GM15510 (cell line): Measurements from ENCODE around the gene MAN1C1.

ENCODE experiments used
- POLR2A ChIP-seq: IDR thresholded peaks from 3 replicates; pipeline ENCODE4 v1.6.1; 2011; ENCODE audit warnings: borderline replicate concordance; ENCODE audit not compliant: insufficient read length; ENCODE audit errors: extremely low read depth

The MAN1C1 gene

GRCh38 chr1:25700144-25700523 lies 83.5 kb downstream of the MAN1C1 start:
- TF ChIP-seq POLR2A, result no peak

- TF ChIP-seq POLR2A, result no peak
Observed at GRCh38 chr1:25700626-25701025, 84.0 kb downstream of the MAN1C1 start.

DNA sequence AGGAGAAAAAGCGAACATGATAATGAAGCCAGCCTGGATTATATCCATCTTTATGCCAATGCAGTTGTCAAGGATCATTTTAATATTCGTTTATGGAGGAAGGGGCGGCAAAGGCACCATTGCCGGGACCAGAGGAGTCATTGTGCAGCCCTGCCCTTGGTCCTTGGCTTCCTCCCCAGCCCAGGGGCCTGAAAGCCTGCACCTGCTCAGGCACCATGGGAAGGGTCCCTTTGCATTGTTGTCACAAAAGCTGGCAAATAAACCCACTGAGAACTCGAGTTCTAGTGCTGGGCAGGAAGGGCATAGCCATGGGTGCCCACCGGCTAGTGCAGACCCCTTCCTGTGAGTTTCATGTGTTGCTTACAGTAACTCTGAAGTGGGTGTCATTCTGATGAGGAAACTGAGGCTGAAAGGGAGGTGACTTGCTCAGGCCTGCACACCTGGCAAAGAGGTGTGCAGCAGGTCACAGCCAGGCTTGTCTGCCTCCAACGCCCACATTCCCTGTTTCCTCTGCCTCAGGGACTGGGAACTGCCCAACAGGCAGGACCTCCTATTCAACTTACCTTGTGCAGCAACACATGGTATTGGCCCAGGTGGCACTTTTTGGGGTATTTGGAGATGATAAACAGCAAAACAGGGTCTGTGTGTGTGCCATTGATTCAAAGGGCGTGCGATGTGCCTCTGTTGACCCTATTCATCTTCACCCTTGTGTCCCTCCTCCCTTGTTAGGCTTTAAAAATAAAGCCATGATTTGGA lies 84.6 kb downstream of the MAN1C1 start:
- no peak for TF ChIP-seq POLR2A

DNA sequence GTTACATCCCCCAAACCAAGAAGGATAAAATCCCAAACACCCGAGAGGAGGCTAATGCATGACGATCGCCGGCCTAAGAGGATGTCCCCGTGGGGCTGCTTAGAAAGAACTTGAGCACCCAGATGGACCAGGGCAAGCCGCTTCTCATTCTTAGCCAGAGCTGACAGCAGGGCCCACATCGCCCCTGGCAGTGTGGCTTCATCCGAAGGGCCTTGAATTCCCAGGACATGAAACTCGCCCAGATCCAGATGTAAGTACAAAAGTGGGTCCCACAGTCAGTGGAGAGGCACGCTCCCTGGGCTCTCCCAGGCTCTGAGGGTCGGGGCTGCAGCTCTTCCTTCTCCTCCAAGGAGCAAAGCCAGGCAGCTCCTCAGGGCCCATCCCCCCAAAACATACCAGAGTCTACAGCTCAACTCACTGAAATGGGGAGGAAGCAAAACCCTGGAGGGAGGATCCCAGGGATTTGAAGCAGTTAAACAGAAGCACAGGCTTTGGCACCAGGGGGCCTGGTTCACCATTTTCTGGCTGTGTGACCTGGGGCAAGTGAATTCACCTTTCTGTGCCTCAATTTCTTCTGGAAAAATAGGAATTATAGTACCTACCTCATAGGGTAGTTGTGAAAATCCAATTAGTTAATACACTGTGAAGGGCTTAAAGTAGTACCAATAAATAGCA lies 85.6 kb downstream of the MAN1C1 start:
- no peak for TF ChIP-seq POLR2A

DNA sequence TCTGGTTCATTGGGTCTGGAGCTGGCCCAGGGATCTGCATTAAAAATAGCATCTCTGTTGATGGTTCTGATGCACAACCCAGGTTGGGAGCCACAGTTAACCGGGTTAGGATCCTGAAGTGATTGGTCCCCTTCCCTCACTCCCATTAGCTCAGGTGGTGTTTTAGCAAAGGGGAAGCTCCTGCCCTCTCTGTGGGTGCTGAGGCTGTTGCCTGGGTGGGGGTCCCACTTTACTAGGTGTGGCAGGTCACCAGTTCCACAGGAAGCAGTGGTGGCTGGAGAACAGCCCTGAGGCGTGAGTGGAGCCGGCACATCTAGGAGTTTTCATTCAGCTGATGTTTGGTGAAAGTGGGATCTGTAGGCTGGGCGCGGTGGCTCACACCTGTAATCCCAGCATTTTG lies 86.5 kb downstream of the MAN1C1 start:
- no peak for TF ChIP-seq POLR2A

- no peak for TF ChIP-seq POLR2A
Observed at GRCh38 chr1:25703671-25704266, 87.2 kb downstream of the MAN1C1 start.

GRCh38 chr1:25704267-25704691 lies 87.7 kb downstream of the MAN1C1 start:
- TF ChIP-seq POLR2A, result no peak

DNA sequence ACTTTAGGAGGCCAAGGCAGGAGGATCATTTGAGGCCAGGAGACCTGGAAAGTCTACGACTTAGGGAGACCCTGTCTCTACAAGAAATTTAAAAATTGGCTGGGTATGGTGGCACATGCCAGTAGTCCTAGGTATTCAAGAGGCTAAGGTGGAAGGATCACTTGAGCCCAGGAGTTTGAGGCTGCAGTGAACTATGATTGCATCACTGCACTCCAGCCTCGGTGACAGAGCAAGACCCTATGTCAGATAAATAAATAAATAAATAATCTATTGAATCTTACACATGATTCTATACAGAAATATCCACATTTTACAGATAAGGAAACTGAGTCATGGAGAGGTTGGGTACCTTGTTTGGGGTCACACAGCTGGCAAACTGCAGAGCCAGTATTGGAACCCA lies 89.1 kb downstream of the MAN1C1 start:
- TF ChIP-seq POLR2A, result no peak

DNA sequence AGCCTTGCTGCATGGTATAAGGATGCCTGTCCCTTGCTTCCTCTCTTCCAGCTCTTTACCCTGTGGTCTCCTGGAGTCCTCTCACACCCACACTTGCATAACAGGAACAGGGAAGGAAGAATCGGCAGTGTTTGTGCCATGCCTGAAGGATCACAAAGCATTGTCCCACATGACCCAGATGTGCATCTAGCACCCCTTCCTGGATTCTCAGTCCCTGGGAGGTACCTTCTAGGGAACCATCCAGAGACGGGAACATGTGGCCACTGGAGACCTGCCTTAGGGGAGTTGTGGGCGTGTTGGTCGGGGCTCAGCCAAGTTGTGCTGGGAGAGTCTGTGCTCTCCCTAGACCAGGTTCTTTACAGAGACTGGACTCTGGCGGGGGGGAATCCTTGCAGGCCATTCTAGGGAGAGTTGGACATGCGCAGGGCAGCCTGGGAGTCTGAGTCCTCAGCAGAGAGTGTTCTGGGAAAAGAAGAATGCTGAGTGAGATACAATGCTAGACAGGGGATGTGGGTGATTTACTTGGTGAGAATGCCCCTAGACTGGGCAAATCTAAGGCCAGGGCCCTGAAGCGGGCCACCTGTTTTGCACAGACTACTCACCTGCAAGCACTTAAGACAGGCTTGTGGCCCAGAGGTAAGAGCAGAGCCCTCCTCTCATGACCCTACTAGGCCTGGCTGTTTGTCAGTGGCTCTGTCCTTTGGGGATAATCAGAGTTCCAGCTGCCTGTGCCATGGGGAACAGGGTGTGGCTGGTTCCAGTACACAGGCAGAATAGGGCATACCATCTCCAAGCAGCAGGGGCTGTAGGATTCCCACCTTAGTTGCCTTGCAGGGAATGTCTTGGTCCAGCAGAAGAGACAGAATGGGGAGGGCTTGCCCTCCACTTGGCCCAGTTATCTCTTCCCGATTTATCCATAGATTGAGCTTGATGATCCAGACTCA lies 89.8 kb downstream of the MAN1C1 start:
- TF ChIP-seq POLR2A, result no peak

GRCh38 chr1:25707280-25708016 lies 90.9 kb downstream of the MAN1C1 start:
- TF ChIP-seq POLR2A, result no peak

GRCh38 chr1:25710583-25711347 lies 94.2 kb downstream of the MAN1C1 start:
- TF ChIP-seq POLR2A, result no peak

DNA sequence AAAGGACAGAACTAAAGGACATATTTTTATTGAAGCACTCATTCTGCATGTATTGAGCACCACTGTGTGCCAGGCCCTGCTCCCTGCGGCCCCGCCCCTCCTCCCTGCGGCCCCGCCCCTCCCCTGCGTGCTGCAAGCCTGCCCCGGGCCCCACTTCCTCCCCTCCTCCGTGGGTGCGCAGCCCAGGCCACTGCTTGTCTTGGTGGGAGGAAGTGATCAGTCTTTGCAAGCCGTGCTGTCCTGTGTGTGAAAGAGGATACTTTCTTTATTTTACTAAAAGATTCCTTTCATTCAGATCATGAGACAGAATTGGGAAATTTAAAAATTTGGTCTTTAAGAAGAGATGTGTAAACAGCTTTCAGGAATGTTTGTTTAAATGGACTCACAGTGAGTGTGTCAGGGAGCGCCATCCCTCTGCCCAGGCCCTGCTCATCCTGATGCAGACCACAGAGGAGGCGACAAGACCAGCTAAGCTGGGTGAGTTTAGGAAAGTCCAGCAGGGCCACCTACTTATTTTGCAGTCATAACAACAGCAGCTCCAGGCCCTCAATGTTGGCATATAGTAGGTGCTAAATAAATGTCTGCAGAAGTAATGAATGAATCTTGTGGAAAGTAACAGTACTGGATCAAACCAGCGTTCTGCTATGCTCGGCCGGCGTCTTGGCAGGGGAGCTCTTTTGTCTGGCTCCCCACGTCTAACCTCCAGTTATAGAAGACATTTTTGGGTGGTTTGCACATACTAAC lies 95.1 kb downstream of the MAN1C1 start:
- TF ChIP-seq POLR2A, result no peak
